Loucy (cell line): ENCODE results near the gene LIPT1.

Experiments
- EZH2phosphoT487 ChIP-seq: fragments of 200-600 bp; IDR thresholded peaks from 2 replicates; pipeline ENCODE4 v1.6.1; 2018; ENCODE audit warnings: antibody characterized with exemption, mild to moderate bottlenecking, moderate library complexity, borderline replicate concordance
- TF ChIP-seq, protein P1 (sequence below): fragments of 200-600 bp; sonication (generic); conservative IDR thresholded peaks from 2 replicates; pipeline ENCODE4 v1.5.1; 2014; ENCODE audit warnings: mild to moderate bottlenecking, antibody characterized with exemption, low read length

DNA sequence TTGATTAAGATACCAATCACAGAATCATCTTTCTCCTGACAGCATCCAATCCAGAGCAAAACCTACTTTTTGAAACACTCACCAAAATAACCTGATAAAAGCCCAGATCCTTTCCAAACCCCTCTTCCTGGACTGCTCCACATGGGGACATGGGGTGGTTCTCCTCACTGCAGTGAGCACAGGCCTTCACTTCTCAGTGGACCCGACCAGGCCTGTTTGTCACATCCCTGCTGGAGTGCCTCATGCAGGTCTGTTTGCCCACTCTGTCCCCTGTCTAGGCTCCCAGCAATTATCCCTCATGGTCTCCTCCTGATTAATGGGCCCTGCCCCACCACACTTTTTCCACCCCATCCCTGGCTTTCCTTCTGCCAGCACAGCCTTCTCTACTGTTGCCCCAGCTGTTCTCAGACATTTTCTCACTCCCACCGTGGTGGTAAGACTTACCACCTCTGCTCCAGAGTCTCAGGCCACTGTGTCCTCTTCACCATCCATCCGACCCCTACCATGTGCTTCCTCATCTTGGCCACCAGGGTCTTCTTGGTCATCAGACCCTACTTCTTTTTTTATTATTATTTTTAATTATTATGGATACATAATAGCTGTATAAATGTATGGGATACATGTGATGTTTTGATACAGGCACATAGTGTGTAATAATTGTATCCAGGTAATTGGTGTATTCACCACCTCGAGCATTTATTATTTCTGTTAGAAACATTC is 47.4 kb downstream of the LIPT1 start:
- TF ChIP-seq, protein P1, sequence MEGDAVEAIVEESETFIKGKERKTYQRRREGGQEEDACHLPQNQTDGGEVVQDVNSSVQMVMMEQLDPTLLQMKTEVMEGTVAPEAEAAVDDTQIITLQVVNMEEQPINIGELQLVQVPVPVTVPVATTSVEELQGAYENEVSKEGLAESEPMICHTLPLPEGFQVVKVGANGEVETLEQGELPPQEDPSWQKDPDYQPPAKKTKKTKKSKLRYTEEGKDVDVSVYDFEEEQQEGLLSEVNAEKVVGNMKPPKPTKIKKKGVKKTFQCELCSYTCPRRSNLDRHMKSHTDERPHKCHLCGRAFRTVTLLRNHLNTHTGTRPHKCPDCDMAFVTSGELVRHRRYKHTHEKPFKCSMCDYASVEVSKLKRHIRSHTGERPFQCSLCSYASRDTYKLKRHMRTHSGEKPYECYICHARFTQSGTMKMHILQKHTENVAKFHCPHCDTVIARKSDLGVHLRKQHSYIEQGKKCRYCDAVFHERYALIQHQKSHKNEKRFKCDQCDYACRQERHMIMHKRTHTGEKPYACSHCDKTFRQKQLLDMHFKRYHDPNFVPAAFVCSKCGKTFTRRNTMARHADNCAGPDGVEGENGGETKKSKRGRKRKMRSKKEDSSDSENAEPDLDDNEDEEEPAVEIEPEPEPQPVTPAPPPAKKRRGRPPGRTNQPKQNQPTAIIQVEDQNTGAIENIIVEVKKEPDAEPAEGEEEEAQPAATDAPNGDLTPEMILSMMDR = no peak; the same call in 1 of the 2 replicates
- no peak for TF ChIP-seq EZH2phosphoT487
